D721Med (cell line): ENCODE data around the gene CDH15.
"Not testable (repeated sequence)": the region's sequence is repeated elsewhere in the genome, so short reads cannot be mapped to it uniquely, and the experiment has no call there.

Experiments
- DNase-seq: peaks from one replicate; pipeline ENCODE4 v3.0.0; 2011; ENCODE audit warnings: low spot score; ENCODE audit not compliant: insufficient read length
- FAIRE-seq: peaks from 2 replicates; lab custom pipeline; 2011; peaks lifted over from hg19 to GRCh38; lab: Jason Lieb, UNC
- TF ChIP-seq, protein P1 (sequence below): IDR thresholded peaks from 2 replicates; pipeline ENCODE4 v1.5.1; 2012; ENCODE audit warnings: mild to moderate bottlenecking, control low read depth; ENCODE audit not compliant: insufficient read depth; ENCODE audit errors: missing control alignments

Gene CDH15

DNA sequence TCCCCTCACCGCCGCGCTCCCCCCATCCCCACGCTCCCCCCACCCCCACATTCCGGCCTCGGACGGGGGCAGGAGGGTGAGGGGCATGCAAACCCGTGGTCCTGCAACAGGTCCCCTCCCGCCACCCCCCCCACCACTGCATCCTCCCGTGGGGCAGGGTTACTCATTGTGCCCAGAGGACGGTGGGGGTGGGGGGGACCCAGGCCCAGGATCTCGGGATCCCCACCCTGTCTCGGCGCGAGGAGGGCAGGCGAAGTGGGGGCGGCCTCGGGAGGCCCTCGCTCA lies 20.3 kb downstream of the CDH15 start:
- TF ChIP-seq, protein P1, sequence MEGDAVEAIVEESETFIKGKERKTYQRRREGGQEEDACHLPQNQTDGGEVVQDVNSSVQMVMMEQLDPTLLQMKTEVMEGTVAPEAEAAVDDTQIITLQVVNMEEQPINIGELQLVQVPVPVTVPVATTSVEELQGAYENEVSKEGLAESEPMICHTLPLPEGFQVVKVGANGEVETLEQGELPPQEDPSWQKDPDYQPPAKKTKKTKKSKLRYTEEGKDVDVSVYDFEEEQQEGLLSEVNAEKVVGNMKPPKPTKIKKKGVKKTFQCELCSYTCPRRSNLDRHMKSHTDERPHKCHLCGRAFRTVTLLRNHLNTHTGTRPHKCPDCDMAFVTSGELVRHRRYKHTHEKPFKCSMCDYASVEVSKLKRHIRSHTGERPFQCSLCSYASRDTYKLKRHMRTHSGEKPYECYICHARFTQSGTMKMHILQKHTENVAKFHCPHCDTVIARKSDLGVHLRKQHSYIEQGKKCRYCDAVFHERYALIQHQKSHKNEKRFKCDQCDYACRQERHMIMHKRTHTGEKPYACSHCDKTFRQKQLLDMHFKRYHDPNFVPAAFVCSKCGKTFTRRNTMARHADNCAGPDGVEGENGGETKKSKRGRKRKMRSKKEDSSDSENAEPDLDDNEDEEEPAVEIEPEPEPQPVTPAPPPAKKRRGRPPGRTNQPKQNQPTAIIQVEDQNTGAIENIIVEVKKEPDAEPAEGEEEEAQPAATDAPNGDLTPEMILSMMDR: no peak
- FAIRE-seq: no peak
- no peak for DNase-seq

GRCh38 chr16:89192186-89192955 lies 20.8 kb downstream of the CDH15 start:
- not testable (repeated sequence) for FAIRE-seq, DNase-seq

DNA sequence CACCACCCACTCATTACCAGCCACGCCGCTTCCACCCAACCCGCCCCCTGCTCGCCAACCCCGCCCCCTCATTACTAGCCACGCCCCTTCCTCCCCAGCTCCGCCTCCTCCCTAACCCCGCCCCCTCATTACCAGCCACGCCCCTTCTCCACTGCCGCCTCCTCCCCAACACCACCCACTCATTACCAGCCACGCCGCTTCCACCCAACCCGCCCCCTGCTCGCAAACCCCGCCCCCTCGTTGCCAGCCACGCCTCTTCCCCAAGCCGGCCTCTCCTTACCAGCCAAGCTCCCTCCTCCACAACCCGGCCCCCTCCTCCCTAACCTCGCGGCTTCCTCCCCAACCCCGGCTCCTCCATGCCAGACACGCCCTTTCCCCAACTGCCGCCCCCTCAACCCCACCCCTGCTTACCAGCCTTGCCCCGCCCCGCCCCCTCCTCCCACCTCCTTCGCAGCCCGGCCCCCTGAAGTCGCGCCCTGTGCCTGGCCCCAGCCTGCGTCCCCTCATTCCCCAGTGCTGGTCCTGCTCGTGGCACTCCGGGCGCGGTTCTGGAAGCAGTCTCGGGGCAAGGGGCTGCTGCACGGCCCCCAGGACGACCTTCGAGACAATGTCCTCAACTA lies 21.5 kb downstream of the CDH15 start:
- DNase-seq: no peak
- TF ChIP-seq, protein P1: no peak
- FAIRE-seq: no peak

DNA sequence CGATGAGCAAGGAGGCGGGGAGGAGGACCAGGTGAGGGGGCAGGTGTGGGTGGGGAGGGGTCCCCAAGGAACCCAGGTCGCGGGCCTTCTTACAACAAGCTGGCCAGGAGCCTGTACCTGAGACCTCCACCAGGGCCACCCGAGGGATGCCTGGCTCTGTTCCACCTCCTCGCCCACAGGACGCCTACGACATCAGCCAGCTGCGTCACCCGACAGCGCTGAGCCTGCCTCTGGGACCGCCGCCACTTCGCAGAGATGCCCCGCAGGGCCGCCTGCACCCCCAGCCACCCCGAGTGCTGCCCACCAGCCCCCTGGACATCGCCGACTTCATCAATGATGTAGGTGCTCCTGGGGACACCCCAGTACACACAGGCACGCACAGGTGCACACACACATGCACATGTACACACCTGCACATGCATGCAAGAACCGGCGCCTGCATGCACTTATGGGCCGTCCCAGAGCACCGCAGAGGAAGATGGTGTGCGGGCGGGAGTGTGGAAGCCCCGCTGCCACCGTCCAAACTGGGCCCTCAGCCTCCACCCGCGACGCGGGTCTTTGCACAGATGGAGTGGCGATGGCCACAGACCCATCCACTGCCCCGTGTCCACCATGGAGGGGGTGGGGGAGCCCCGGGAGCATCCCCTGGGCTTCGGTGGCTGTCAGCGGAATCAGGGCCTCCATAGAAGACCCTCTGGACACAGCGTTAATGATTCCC lies 22.2 kb downstream of the CDH15 start:
- TF ChIP-seq, protein P1: no peak
- no peak for FAIRE-seq
- DNase-seq: no peak

- DNase-seq: peak; percentile 0
- FAIRE-seq: no peak
- TF ChIP-seq, protein P1: no peak
Measured at GRCh38 chr16:89194340-89195311, 23.1 kb downstream of the CDH15 start.

GRCh38 chr16:89195521-89196171 lies 24.1 kb downstream of the CDH15 start:
- TF ChIP-seq, protein P1: no peak
- DNase-seq (no peak), FAIRE-seq (no peak)
